Measurements from ENCODE around the gene IRF3. TPM values are rescaled to one million over a fixed set of nuclear protein-coding genes. Genes with fewer than 3 reads are reported as not detected.

The IRF3 gene
- polyA plus RNA-seq, 3 donors, result 37.6 to 41.5 (median 39.3) TPM

DNA sequence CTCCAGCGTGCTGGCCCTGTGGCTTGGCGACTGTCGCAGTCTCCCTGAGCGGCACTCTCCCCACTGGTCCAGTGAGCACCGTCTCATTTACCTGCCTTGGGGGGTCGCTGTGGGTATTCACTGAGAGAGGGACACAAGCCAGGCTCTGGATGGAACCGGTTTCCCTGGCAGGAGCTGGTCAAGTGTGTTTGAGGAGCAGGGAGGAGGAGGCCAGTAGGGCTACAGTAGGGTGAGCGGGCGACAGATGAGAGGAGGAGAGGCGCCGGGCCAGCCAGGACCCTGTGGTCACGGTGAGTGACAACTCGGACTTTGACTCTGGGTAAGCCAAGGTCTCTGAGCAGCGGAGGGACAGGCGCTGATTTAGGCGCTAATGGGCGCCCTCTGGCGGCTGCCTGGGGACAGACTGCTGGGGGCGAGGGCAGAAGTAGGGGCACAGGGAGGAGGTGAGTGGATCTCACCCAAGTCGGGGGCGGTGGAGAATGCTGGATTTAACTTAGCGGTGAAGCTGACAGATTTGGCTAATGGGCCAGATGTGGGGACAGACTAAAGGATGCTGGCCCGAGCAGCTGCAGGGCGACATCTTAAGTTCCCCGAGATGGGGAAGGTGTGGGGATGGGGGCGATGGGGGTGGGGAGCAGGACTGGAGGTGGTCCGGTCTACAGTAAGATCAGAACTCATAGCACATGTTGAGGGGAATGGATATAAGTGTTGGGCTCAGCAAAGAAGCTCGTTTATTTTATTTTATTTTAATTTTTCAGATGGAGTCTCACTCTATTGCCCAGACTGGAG lies 6.7 kb upstream of the IRF3 start:
- no peak for DNase-seq (ENCODE audit: low read depth in 3 of 3, low spot score in 2 of 3)

GRCh38 chr19:49669516-49669915 lies 3.9 kb upstream of the IRF3 start:
- DNase-seq (ENCODE audit: low read depth in 3 of 3, low spot score in 2 of 3), result no peak

DNA sequence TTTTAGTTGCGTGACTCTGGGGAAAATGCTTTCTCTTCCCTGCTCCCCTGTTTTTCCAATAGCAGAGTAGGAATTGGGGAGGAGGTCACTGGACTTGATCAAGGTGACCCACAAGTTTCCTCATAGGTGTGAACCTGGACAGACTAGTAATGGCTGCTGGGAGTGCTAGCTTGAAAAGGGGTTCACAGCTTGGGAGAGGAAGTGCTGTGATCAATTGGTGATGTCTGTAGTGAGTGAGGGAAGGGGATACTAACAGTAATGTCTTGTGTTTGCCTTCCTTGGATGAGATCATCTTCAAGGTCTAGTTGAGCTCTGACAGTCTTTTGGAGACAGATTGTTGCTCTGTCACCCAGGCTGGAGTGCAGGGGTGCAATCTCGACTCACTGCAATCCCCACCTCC lies 1.8 kb upstream of the IRF3 start:
- no peak for DNase-seq (ENCODE audit: low read depth in 3 of 3, low spot score in 2 of 3)

- DNase-seq (ENCODE audit: low read depth in 3 of 3, low spot score in 2 of 3), result no peak
Observed at GRCh38 chr19:49666120-49666444, 425 bp upstream of the IRF3 start.

DNA sequence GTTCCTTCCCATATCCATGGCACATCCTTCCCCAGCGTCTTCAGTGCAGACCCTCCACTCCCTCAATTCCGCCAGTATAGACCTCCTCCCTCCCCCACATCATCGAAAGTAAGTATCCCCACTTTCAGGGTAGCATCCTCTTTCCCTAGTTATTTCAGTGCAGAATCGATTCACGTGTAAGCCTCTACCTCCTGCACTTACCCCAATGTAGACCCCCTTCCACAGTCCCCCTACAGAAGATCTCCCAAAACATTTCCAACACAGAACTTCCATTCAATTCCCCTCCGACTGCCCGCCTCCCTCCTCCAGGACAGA lies 664 bp downstream of the IRF3 start:
- no peak for DNase-seq (ENCODE audit: low read depth in 3 of 3, low spot score in 2 of 3)

GRCh38 chr19:49664171-49665035 lies 1.3 kb downstream of the IRF3 start:
- DNase-seq (ENCODE audit: low read depth in 3 of 3, low spot score in 2 of 3), result peak in 1 of 3 donors; percentile 66

GRCh38 chr19:49663224-49663623 lies 2.4 kb downstream of the IRF3 start:
- DNase-seq (ENCODE audit: low read depth in 3 of 3, low spot score in 2 of 3), result no peak

DNA sequence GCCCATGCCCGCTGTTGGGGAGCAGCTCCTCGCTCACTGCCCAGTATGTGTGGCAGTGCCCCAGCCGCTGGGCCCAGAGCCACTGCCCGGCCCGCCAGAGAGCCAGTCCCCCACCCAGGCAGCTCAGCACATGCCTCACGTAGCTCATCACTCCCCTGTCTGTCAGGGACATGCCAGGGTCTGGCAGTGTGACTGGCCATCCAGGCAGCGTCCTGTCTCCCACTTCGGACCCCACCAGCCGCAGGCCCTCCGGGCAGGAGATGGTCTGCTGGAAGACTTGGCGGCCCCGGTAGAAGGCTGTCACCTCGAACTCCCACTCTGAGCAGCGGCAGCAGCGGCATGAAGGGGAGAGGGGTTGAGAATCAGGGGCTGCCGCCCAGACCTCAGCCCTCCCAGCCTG lies 3.6 kb downstream of the IRF3 start:
- DNase-seq (ENCODE audit: low read depth in 3 of 3, low spot score in 2 of 3), result no peak

DNA sequence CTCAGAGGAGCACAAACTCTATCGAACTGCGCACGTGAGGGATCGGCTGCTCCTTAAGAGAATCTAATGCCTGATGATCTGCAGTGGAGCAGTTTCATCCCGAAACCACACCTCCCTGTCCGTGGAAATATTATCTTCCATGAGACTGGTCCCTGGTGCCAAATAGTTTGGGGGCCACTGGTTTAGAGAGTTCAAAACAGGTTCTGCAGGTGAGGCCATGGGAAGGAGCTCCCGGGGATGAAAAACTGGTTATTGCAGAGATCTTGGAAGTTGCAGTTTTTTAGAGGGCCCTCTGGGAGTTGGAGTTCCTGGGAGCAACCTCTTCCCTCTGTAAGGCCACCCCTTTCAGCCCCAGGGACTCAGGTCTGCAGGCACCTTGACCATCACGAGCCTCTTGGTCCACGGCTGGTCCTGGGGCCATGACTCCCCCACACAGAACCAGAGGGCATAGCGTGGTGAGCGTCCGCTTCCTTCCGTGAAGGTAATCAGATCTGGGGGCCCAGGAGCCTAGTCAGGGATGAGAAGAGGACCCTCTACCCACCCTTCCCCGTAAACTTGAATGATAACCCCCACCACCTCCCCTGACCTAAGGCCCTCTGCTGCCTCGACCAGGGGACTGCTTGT lies 5.2 kb downstream of the IRF3 start:
- no peak for DNase-seq (ENCODE audit: low read depth in 3 of 3, low spot score in 2 of 3)

- no peak for DNase-seq (ENCODE audit: low read depth in 3 of 3, low spot score in 2 of 3)
Observed at GRCh38 chr19:49658566-49659442, 6.9 kb downstream of the IRF3 start.

DNA sequence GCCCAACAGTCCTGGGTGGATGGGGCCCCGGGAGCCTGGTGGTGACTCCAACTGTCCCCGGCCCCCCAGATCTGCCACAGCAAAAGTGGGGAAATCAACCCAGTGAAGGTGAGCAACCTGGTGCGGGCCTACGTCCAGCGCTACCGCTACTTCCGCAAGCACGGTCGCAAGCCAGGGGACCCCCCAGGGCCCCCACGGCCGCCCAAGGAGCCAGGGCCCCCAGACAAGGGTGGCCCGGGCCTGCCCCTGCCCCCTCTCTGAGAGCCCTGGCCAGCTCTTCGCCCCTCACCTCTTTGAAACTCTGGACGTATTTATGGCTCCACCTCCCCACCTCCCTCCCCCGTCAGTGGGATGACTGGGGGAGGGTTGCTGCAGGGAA lies 7.5 kb downstream of the IRF3 start:
- no peak for DNase-seq (ENCODE audit: low read depth in 3 of 3, low spot score in 2 of 3)

GRCh38 chr19:49657493-49658138 lies 8.0 kb downstream of the IRF3 start:
- DNase-seq (ENCODE audit: low read depth in 3 of 3, low spot score in 2 of 3), result no peak

- no peak for DNase-seq (ENCODE audit: low read depth in 3 of 3, low spot score in 2 of 3)
Observed at GRCh38 chr19:49656456-49657109, 9.1 kb downstream of the IRF3 start.

GRCh38 chr19:49655570-49656455 lies 9.8 kb downstream of the IRF3 start:
- DNase-seq (ENCODE audit: low read depth in 3 of 3, low spot score in 2 of 3), result no peak

- no peak for DNase-seq (ENCODE audit: low read depth in 3 of 3, low spot score in 2 of 3)
Observed at GRCh38 chr19:49654581-49654980, 11.1 kb downstream of the IRF3 start.

- no peak for DNase-seq (ENCODE audit: low read depth in 3 of 3, low spot score in 2 of 3)
Observed at GRCh38 chr19:49653466-49653806, 12.2 kb downstream of the IRF3 start.

- DNase-seq (ENCODE audit: low read depth in 3 of 3, low spot score in 2 of 3), result no peak
Observed at GRCh38 chr19:49652551-49653465, 12.8 kb downstream of the IRF3 start.
